ENCODE measurements around the gene TBC1D1. TPM values are rescaled to one million over a fixed set of nuclear protein-coding genes. Genes with fewer than 3 reads are reported as not detected.

The TBC1D1 gene
- total and polyA plus RNA-seq, 2 donors (not counting 3 experiments of a cell fraction or from before 2014, with no cell fraction given): 63.5 to 116 TPM

DNA sequence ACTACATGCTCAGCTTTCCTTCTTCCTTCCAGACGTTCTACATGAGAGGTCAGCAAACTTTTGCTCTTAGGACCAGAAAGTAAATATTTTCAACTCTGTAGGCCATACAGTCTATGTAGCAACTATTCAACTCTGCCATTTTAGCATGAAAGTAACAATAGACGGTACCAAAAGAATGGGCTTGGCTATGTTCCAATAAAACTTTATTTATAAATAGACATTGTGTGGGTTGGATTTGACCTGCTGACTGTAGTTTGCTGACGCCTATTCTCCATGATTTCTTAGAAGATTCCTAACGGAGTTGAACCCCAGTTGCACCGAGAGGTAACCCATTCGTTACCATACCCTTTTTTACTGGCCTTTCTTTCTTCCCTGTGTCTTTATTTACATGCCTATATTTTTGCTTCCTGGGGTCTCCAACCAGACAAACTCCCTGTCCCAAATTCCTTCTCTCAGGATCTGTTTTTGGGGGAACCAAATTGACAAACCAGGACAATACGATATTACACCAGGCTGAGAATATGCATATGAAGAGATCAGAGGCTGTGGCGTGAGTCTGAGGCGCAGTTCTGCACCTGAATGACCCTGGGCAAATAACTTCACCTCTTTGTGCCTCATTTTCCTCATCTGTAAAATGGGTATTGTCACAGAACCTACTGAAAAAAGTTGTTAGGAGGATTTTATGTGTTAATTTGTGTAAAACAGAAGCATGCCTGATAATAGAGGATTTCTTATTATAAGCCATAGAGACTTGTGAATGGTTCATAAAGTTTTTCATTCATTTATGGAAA is 58.9 kb downstream of the TBC1D1 start:
- H3K9me3 ChIP-seq (replicated peaks; ENCODE audit: control insufficient read depth, insufficient read depth, low read length): no peaks in the 10 kb centered on the region
- TF ChIP-seq POLR2A (IDR thresholded peaks at IDR 0.05; ENCODE audit: low read depth, low read length) (no peak), EZH2 (IDR thresholded peaks at IDR 0.05; ENCODE audit: borderline replicate concordance, low read depth, low read length, severe bottlenecking) (no peak), FOS (IDR thresholded peaks at IDR 0.05; ENCODE audit: borderline replicate concordance, insufficient read depth, low read length) (no peak), JUN (IDR thresholded peaks at IDR 0.05; ENCODE audit: borderline replicate concordance, insufficient read depth, insufficient read length, low read depth) (no peak), MYC (IDR thresholded peaks at IDR 0.05; ENCODE audit: low read depth, low read length) (no peak), POLR2AphosphoS5 (IDR thresholded peaks at IDR 0.05; ENCODE audit: insufficient read depth, low read depth, low read length) (no peak), GATA2 (IDR thresholded peaks at IDR 0.05; ENCODE audit: insufficient read depth, insufficient read length, low read depth, low read length) (no peak)
- TF ChIP-seq, protein P1, sequence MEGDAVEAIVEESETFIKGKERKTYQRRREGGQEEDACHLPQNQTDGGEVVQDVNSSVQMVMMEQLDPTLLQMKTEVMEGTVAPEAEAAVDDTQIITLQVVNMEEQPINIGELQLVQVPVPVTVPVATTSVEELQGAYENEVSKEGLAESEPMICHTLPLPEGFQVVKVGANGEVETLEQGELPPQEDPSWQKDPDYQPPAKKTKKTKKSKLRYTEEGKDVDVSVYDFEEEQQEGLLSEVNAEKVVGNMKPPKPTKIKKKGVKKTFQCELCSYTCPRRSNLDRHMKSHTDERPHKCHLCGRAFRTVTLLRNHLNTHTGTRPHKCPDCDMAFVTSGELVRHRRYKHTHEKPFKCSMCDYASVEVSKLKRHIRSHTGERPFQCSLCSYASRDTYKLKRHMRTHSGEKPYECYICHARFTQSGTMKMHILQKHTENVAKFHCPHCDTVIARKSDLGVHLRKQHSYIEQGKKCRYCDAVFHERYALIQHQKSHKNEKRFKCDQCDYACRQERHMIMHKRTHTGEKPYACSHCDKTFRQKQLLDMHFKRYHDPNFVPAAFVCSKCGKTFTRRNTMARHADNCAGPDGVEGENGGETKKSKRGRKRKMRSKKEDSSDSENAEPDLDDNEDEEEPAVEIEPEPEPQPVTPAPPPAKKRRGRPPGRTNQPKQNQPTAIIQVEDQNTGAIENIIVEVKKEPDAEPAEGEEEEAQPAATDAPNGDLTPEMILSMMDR (IDR thresholded peaks at IDR 0.05; ENCODE audit: extremely low read depth in 1 of 2, insufficient read depth in 1 of 2, low read depth in 1 of 2, low read length in 2 of 2): no peak
- TF ChIP-seq, protein P2, sequence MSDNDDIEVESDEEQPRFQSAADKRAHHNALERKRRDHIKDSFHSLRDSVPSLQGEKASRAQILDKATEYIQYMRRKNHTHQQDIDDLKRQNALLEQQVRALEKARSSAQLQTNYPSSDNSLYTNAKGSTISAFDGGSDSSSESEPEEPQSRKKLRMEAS (IDR thresholded peaks at IDR 0.05; ENCODE audit: insufficient read depth, insufficient read length): no peak
- no peaks in the 10 kb centered on the region for H3K79me2 ChIP-seq (ENCODE audit: control insufficient read depth, insufficient read depth, low read length)
- H3K36me3 ChIP-seq (ENCODE audit: control insufficient read depth in 2 of 2, extremely low read depth in 1 of 2, insufficient read depth in 2 of 2, low read length in 2 of 2): no peaks in the 10 kb centered on the region
- no peaks in the 10 kb centered on the region for H3K4me1 ChIP-seq (ENCODE audit: control insufficient read depth, extremely low read depth, insufficient read depth, low read length)
- H3K4me3 ChIP-seq (replicated peaks in 1 of 3; ENCODE audit: insufficient read depth in 1 of 3, low read depth in 1 of 3, low read length in 3 of 3): no peak overlapping the region
- no peak overlapping the region for H3K27ac ChIP-seq (ENCODE audit: insufficient read depth, low read depth, low read length)
- DNase-seq (ENCODE audit: low read depth, low spot score) (no peak), FAIRE-seq (no peak)
- ChIA-PET POLR2A (no interaction called here), CTCF (interaction anchor here (0.6 kb wide), 1 partner anchor 348 kb away, joined by 3 read pairs; no protein-coding TSS in a partner anchor)
- no peak overlapping the region for H2AFZ ChIP-seq (ENCODE audit: low read depth, low read length)
- intact Hi-C loops (cut with micrococcal nuclease) (no loop called here), dilution Hi-C loops (cut with MboI; ENCODE audit: extremely low pct_ligation_motif_present, low sequenced_read_pairs) (no loop called here)
- H4K20me1 ChIP-seq (replicated peaks; ENCODE audit: control insufficient read depth, extremely low read depth, insufficient read depth, low read length): no peaks in the 10 kb centered on the region
- no peak overlapping the region for H3K9ac ChIP-seq (replicated peaks; ENCODE audit: extremely low read depth, insufficient read depth, low read length)
- H3K4me2 ChIP-seq (ENCODE audit: insufficient read depth, low read length): no peak overlapping the region
- H3K27me3 ChIP-seq (ENCODE audit: control insufficient read depth in 2 of 2, insufficient read depth in 2 of 2, low read length in 2 of 2): no peaks in the 10 kb centered on the region
- H3K9me1 ChIP-seq (replicated peaks; ENCODE audit: control insufficient read depth, extremely low read depth, insufficient read depth, low read length): no peaks in the 10 kb centered on the region
- no TSS peak for BruUV-seq (replicated peaks)

All from endothelial cell of umbilical vein (primary cell).